Kidney capillary endothelial cell (primary cell): ENCODE results near the gene UQCRHL.
"Not testable (repeated sequence)": the region's sequence is repeated elsewhere in the genome, so short reads cannot be mapped to it uniquely, and the experiment has no call there.

Source experiments
- DNase-seq: peaks from one replicate; pipeline ENCODE4 v3.0.0-alpha.2; 2018; ENCODE audit warnings: low spot score

UQCRHL gene

GRCh38 chr1:15835205-15835740 is 27.8 kb upstream of the UQCRHL start:
- DNase-seq = peak; percentile 28

DNA sequence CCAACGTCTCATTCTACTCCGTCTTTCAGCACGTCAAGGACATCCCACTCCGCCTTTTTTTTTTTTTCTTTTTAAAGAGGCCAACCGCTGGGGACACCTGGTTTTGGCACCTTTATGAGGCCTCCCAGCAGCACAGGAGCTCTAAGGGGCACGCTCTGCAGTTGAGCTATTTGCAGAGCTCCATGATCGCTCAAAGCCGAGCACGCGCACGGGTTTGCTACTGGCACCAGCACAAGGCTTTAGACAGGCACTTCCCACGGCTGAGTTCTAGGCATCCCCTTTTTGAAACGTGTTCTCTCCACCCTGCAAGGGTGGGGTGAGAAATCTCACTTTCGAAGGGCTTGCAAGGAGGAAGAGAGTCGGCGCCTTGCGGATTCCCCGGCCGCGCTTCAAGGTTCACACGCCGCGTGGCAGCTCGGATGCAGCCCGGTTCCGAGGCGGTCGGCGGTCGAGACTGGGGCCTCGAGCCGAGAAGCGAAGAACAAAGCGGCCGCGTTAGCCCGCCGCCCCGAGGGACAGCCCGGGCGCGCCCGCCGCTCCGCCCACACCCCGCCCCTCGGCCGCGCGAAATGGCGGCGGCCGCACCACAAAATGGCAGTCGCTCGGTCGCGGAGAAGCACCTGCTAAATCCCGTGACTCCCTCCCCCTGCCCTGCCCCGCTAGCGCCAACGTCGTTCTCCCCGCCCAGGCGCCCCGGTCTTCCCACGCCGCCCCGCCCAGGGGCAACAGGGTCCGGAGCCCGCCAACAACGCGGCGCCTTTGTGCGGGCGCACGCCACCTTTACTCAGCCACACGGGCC is 27.2 kb upstream of the UQCRHL start:
- DNase-seq = peak; percentile 89

DNA sequence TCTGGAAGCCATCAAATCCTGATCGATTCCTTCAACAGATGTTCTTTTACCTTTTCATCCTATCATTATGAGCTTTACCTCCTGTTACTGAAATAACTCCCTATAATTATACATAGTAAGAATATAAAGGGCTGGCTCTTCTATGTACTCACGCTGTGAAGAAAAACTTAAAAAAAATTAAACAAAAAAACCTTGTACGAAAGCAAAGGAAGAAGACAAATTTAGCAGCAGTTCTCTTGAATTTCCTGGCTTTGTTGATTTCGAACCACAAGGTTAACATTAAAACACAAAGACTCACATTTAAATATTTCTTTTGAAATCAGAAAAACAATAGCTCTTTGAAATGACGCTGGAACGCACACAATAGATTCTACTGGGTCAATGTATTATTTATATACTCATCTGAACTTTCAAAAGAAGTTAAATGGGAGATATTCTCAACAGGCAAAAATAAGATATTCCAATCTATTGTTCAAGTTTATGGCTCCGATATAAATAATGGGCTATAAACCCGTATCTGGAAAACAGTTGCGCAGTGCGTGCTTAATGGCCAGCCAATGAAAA is 26.5 kb upstream of the UQCRHL start:
- DNase-seq = peak; percentile 88

DNA sequence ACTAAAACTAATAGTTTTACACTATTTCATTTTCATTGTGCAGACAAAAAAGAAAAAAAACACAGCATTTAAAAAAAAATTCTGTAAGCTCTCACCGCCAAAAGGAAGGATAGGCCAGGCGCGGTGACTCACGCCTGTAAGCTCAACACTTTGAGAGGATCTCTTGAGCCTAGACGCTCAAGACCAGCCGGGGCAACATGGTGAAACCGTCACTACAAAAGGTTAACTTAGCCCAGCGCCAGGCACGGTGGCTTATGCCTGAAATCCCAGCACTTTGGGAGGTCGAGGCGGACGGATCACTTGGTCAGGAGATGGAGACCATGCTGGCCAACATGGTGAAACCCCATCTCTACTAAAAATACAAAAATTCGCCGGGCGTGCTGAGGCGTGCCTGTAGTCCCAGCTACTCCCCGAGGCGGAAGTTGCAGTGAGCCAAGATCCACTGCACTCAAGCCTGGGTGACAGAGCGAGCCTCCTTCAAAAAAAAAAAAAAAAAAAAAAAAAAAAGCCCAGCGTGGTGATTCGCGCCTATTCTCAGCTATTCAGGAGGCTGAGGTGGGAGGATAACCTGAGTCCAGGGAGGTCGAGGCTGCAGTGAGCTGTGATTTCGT is 25.7 kb upstream of the UQCRHL start:
- DNase-seq = no peak

DNA sequence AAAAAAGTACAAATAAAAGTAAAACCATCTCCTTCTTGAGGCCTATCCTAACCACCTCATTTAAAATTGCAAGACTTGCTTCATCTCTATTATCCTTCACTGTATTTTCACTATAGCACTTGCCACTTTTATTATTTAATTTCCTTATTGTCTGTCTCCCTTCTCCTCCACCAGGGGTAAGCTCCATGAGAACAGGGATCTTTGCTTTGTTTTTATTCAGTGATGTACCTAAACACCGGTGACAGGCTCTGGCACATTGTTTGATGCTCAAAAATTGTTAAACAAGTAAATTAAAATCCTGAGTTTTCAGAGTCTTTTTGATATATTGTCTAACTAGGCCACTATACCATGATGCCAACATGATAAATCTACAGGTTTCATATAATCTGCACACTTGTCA is 22.8 kb upstream of the UQCRHL start:
- no peak for DNase-seq

- not testable (repeated sequence) for DNase-seq
Observed at GRCh38 chr1:15828931-15829330, 21.5 kb upstream of the UQCRHL start.

- not testable (repeated sequence) for DNase-seq
Observed at GRCh38 chr1:15827567-15827966, 20.1 kb upstream of the UQCRHL start.

DNA sequence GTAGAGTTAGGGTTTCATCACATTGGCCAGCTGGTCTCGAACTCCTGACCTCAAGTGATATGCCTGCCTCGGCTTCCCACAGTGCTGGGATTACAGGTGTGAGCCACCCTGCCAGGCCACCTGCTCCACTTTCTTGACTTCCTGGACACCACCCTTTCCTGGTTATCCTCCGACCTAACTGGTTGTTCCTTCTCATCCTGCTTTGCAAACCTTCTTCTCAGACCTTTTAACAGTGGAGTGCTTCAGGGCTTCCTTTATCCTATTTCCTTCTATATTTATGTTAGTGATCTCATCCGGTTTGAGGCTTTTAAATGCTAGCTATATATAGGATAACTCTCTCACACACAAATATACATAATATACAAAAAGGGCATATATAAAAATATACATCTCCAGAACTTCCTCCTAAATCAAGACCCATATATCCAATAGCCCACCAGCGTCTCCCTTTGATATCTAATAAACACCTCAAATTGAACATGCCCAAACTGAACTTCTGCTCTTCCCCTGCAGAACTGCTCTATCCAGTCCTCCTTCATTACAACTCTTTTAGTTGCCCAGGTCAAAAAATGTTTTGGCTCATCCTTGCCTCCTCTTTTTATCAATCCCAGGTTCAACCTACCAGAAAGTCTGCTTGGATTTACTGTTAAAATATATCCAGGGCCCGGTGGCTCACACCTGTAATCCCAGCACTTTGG is 19.5 kb upstream of the UQCRHL start:
- no peak for DNase-seq

GRCh38 chr1:15825800-15826199 is 18.4 kb upstream of the UQCRHL start:
- DNase-seq = no peak

DNA sequence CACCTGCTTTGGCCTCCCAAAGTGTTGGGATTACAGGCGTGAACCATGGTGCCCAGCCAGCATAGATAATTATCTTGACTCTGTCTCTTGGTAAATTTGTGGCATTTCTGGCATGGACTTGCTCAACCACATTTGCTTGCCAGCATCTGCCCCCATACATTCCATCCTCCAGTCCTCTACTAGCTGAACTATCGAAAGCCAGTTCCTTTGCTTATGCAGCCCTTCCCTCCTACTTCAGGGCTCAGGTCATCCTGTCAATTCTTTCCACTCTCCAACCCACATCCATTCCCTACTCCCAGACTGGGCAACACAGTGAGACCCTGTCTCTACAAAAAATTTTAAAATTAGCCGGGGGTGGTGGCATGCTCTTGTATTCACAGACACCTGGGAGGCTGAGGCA is 13.0 kb upstream of the UQCRHL start:
- no peak for DNase-seq

GRCh38 chr1:15816674-15817073 is 9.2 kb upstream of the UQCRHL start:
- DNase-seq = no peak

DNA sequence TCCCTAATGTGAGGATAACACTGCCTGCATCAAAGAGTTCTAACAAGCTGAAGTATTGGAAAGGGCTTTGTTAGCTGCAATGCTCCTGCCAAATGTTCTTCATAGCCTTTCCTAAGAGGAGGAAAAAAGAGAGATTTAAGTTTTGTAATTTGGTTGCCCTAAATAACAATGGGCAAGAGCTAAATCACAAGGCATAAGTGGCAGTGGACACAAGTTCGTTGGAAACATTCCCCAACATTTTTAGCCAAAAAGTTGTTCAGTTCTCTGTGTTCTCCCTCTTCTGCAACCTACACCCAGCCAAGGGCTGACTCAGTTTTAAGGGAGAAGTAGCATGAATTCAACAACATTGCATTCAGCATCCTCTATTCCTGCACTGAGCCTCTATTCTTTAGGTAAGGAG is 2.6 kb upstream of the UQCRHL start:
- no peak for DNase-seq

GRCh38 chr1:15808955-15809354 is 1.5 kb upstream of the UQCRHL start:
- no peak for DNase-seq

DNA sequence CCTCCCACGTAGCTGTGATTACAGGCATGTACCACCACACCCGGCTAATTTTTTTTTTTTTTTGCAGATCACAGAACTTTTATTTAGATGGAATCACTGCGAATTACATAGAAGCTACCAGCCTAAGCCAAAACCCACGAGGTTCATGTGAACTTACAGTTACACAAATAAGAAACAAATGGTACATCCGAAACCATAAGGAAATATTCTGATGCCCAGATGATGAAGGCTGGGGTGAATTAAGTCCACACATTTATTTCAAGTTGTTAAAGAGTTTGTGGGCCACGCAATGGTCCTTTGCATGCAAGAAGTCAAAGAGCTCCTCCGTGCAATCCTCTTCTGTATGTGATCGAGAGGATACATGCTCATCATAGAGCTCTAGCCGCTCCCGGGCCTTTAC is 328 bp downstream of the UQCRHL start:
- DNase-seq = no peak

DNA sequence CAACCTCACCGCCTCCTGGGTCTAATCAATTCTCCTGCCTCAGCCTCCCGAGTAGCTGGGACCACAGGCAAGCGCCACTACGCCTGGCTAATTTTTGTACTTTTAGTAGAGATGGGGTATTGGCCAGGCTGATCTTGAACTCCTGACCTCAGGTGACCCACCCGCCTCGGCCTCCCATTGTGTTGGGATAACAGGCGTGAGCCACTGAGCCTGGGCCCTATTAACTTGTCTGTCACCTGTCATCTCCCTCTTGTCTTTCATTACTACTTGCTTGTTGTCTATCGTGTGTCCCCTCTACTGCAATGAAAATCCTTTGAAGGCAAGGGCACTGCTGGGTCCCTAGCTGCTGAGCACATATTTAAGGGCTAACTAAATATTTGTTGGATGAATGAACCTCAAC is 3.4 kb downstream of the UQCRHL start:
- no peak for DNase-seq

GRCh38 chr1:15803380-15803779 is 4.1 kb downstream of the UQCRHL start:
- DNase-seq = no peak

- DNase-seq = no peak
Observed at GRCh38 chr1:15802234-15802965, 5.0 kb downstream of the UQCRHL start.

DNA sequence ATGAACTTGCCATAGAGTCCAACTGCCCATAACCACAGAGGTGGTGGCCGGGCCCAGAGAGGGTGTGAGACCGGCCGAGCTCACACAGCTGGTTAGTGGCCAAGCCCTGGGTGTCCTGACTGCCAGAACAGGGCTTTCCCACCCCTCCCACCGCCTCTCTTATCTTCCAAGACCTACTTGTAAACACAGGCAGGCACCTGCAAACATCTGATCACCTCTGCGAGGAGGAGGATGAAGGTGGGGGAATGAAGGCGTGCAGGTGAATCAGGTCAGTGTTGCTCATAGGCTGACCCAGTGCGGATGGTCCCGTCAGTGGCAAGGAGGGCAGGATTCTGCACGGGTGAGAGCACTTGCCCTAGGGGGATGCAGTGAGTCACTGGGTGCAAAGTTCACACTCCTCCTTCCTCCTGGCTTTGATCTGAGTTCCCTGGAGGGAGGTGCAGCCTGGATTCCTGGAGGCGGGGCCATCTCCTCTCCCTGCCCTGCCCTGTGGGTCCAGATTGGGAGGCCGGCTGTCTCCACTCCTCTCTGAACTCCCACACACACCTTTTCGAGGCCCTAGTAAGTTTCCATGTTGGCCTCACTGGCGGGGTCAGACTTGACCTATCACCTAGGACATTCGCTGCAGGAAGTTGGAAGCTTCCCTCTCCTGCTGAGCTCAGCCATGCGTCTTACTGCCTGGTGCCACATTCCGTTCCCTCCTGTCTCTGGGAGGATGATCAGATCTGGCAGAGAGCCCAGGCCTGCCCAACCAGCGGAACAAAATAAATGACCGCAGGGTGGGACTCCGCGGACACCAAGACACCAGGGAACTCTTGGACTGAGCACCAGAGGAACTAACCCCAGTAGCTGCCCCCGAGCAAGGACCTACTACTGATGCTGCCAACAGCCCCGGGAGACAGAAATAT is 7.3 kb downstream of the UQCRHL start:
- peak; percentile 76 for DNase-seq

- DNase-seq = peak; percentile 78
Observed at GRCh38 chr1:15799004-15799867, 8.2 kb downstream of the UQCRHL start.
